ENCODE data around the gene SSTR3. TPM values are rescaled to one million over a fixed set of nuclear protein-coding genes. Genes with fewer than 3 reads are reported as not detected.
A peak's percentile ranks its signal among the peaks of the same experiment; 100 is the strongest.
"Not testable (repeated sequence)": the region's sequence is repeated elsewhere in the genome, so short reads cannot be mapped to it uniquely, and the experiment has no call there.

SSTR3 gene
- total RNA-seq, 2 experiments from 2014 or later: 1.9 to 2.1 TPM

DNA sequence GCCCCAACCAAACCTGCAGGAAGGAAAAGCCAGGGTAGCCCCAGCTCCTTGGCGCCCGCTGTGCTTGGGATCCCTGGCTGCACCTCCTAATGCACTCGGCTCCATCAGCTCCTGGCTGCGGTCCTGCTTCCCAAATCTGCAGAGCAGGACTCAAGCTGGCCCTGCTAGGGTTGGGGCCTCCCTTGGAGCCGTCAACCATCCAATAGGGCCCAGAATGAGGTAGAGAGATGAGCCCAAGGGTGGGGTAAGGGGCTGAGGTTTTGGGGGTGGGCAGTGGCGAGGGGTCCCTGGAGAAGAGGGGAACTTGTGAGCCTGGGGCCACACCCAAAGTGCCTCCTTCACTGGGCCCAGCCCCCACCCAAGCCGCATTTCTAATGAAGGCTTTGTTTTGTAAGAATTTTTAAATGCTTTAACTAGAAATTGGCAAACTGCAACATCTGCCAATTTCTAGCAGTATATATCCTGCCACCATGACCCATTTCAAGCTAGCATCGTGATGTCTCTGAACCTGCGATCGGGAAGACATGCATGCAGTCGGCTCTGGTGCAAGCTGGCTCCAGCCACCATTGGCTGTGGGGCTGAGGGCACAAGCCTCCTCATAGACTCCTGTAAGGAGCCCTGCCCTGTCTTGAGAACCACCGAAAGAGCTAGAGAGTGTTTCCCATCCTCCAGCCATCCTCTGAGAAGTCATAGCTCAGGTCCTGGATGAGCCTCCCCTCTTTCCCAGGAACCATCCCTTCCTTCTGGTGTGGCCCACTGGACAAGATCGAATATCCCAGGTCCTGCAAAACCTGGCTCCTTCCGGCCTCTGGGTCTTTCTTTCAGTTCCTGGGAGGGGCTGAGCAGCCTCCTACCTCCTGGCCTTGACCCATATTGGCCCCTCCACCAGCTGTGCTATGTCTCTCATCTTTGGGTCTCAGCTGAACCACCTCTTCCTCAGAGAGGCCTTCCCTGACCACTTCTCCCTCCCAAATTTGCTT is 39.7 kb downstream of the SSTR3 start:
- Histone ChIP-seq H3K4me1 (ENCODE audit: insufficient read depth, low read length) (peaks cover 54% of the 10 kb centered on the region), H3K36me3 (ENCODE audit: insufficient read depth, low read length) (no peaks in the 10 kb centered on the region), H3K27me3 (ENCODE audit: control insufficient read depth in 1 of 2, insufficient read depth in 2 of 2, low read length in 2 of 2) (no peaks in the 10 kb centered on the region), H3K4me3 (ENCODE audit: low read length) (no peak overlapping the region), H3K9me3 (ENCODE audit: control insufficient read depth in 1 of 2, insufficient read depth in 1 of 2, low read length in 2 of 2) (no peaks in the 10 kb centered on the region), H3K27ac (ENCODE audit: low read depth in 1 of 2, low read length in 2 of 2) (no peak overlapping the region)
- no peaks in the 10 kb centered on the region for H3K27me3 Mint-ChIP-seq
- H3K4me1 Mint-ChIP-seq (ENCODE audit: low read depth): peaks cover 44% of the 10 kb centered on the region
- no peak overlapping the region for H3K4me3 Mint-ChIP-seq
- DNase-seq (peak in 1 of 14 experiments; percentile 24), ATAC-seq (ENCODE audit: poor library complexity) (no peak)
- ChIA-PET CTCF (no interaction called here), POLR2A (interaction anchor here (1.2 to 1.5 kb wide), 2 partner anchors 27 to 50 kb away, joined by 4 read pairs; no protein-coding TSS in a partner anchor)
- no peaks in the 10 kb centered on the region for H3K36me3 Mint-ChIP-seq (ENCODE audit: low read depth)
- intact Hi-C loops (cut with DNase I, micrococcal nuclease): loop anchor here in 1 of 2 experiments (10.0 kb wide), 1 partner anchor 252 kb away; the partner anchor contains the start of gene ELFN2
- TF ChIP-seq, protein P1, sequence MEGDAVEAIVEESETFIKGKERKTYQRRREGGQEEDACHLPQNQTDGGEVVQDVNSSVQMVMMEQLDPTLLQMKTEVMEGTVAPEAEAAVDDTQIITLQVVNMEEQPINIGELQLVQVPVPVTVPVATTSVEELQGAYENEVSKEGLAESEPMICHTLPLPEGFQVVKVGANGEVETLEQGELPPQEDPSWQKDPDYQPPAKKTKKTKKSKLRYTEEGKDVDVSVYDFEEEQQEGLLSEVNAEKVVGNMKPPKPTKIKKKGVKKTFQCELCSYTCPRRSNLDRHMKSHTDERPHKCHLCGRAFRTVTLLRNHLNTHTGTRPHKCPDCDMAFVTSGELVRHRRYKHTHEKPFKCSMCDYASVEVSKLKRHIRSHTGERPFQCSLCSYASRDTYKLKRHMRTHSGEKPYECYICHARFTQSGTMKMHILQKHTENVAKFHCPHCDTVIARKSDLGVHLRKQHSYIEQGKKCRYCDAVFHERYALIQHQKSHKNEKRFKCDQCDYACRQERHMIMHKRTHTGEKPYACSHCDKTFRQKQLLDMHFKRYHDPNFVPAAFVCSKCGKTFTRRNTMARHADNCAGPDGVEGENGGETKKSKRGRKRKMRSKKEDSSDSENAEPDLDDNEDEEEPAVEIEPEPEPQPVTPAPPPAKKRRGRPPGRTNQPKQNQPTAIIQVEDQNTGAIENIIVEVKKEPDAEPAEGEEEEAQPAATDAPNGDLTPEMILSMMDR (IDR thresholded peaks at IDR 0.05): no peak
- no peak overlapping the region for H3K27ac Mint-ChIP-seq
- no peaks in the 10 kb centered on the region for H3K9me3 Mint-ChIP-seq

DNA sequence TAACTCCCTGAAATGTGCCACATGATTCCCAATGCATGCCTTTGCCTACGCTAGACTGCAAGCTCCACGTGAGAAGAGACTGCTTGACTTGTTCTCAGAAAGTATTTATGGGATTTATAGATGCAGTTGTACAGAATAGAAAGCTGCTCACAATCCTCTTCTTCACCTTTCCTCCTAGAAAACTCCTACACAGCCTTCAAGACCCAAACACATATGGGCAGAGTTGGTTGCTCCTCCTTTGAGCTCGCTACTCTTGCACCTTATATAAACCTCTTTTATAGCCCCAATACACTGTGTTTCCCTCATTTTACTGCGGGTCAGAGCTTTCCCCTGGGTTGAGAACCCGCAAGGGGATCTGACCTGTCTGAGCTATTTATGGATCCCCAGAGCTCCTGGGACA is 40.6 kb downstream of the SSTR3 start:
- H3K9me3 ChIP-seq (ENCODE audit: control insufficient read depth in 1 of 2, insufficient read depth in 1 of 2, low read length in 2 of 2): no peaks in the 10 kb centered on the region
- ChIA-PET POLR2A (interaction anchor here (1.5 kb wide), 1 partner anchor 50 kb away, joined by 4 read pairs; no protein-coding TSS in a partner anchor), CTCF (no interaction called here)
- DNase-seq (no peak), ATAC-seq (ENCODE audit: poor library complexity) (no peak)
- no peak overlapping the region for H3K27ac ChIP-seq (ENCODE audit: low read depth in 1 of 2, low read length in 2 of 2)
- peaks cover 44% of the 10 kb centered on the region for H3K4me1 Mint-ChIP-seq (ENCODE audit: low read depth)
- TF ChIP-seq, protein P1 (IDR thresholded peaks at IDR 0.05): no peak
- no peak overlapping the region for H3K4me3 Mint-ChIP-seq
- H3K27ac Mint-ChIP-seq: peak overlapping the region; percentile 49
- H3K9me3 Mint-ChIP-seq: no peaks in the 10 kb centered on the region
- H3K27me3 ChIP-seq (ENCODE audit: control insufficient read depth in 1 of 2, insufficient read depth in 2 of 2, low read length in 2 of 2): no peaks in the 10 kb centered on the region
- no peaks in the 10 kb centered on the region for H3K36me3 Mint-ChIP-seq (ENCODE audit: low read depth)
- H3K36me3 ChIP-seq (ENCODE audit: insufficient read depth, low read length): no peaks in the 10 kb centered on the region
- no peak overlapping the region for H3K4me3 ChIP-seq (ENCODE audit: low read length)
- peaks cover 54% of the 10 kb centered on the region for H3K4me1 ChIP-seq (ENCODE audit: insufficient read depth, low read length)
- H3K27me3 Mint-ChIP-seq: no peaks in the 10 kb centered on the region
- intact Hi-C loops (cut with DNase I, micrococcal nuclease): loop anchor here in 1 of 2 experiments (10.0 kb wide), 1 partner anchor 253 kb away; the partner anchor contains the start of gene ELFN2

DNA sequence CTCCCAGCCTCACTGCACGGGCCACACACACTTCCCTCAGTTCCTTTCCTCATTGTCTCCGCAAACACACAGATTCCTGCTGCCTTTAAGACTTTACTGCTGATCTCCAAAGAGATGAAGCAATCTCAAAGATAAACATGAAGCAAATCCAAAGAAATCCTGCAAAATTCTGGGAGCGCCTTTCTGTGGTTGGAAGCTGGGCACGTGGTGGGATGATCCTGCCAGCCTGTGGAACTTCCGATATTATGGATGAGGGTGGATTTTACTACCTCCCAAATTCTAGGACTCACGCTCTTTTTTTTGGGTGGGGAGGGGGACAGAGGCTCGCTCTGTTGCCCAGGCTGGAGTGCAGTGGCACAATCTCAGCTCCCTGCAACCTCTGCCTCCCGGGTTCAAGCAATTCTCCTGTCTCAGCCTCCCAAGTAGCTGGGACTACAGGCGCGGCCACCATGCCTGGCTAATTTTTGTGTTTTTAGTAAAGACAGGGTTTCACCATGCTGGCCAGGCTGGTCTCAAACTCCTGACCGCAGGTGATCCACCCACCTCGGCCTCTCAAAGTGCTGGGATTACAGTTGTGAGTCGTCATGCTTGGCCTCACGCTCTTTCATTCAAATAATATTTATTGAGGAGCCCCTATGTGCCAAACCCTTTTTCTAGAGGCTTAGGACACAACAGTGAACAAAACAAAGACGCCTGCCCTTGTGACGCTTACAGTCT is 41.4 kb downstream of the SSTR3 start:
- H3K4me3 ChIP-seq (ENCODE audit: low read length); H3K36me3 Mint-ChIP-seq (ENCODE audit: low read depth); H3K4me3 Mint-ChIP-seq; H3K36me3 ChIP-seq (ENCODE audit: insufficient read depth, low read length); CTCF ChIA-PET; H3K9me3 ChIP-seq (ENCODE audit: control insufficient read depth in 1 of 2, insufficient read depth in 1 of 2, low read length in 2 of 2); H3K27ac ChIP-seq (ENCODE audit: low read depth in 1 of 2, low read length in 2 of 2); ATAC-seq (ENCODE audit: poor library complexity); H3K9me3 Mint-ChIP-seq; H3K27me3 ChIP-seq (ENCODE audit: control insufficient read depth in 1 of 2, insufficient read depth in 2 of 2, low read length in 2 of 2); H3K27me3 Mint-ChIP-seq: not testable (repeated sequence)
- POLR2A ChIA-PET: interaction anchor here (0.9 to 1.5 kb wide), 6 partner anchors 17 to 71 kb away, joined by 3 to 4 read pairs (median 3); partner anchors contain the start of gene C1QTNF6
- peak in 1 of 14 experiments; percentile 8 for DNase-seq
- intact Hi-C loops (cut with DNase I, micrococcal nuclease): loop anchor here in 1 of 2 experiments (10.0 kb wide), 1 partner anchor 254 kb away; the partner anchor contains the start of gene ELFN2
- H3K27ac Mint-ChIP-seq: peak overlapping the region; percentile 51
- H3K4me1 Mint-ChIP-seq (ENCODE audit: low read depth): peaks cover 46% of the 10 kb centered on the region
- peaks cover 55% of the 10 kb centered on the region for H3K4me1 ChIP-seq (ENCODE audit: insufficient read depth, low read length)
